ENCODE results near the gene PLXNA4.

Gene PLXNA4

DNA sequence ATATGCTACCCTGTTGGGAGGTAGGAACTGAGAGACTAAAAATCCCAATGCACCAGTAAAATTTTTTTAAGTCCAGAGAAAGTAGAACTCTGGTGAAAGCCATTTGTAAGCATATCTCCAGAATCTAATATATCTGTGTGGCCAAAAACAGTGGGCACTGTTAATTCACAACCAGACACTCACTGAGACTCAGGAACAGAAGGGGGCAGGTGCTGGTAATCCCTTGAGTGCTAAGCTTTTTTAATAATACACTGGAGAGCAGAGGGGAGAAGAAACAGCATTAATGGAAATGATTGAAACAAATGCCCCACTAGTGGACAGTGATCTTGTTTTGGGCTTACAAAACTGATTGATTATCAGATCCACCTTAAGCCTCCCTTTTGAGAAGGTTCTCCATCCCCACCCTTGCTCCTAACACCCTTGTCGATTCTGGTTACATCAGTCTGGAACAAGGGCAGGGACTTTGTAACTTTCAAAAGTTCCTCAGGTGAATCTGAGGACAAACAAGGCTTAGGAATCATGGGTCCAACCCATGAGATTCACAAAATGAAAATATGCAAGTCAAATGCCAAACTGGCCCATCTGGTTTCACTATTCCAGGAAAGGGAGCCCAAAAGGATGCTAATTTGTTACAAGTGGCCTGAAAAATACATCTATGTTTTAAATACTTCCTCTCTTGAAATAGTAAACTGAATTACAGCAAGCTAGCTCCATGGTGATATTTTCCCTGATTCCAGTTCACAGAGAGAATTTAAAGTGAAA, 29.7 kb downstream of the PLXNA4 start:
- no peak overlapping the region for H3K4me3 ChIP-seq (replicated peaks; ENCODE audit: insufficient read depth, low read length)
- peaks cover 3% of the 10 kb centered on the region for H3K27me3 ChIP-seq (ENCODE audit: insufficient read depth, poor library complexity, severe bottlenecking)
- no peak for DNase-seq (ENCODE audit: low read depth in 1 of 2, low spot score in 1 of 2)
- TF ChIP-seq POLR2AphosphoS5 (IDR thresholded peaks at IDR 0.05; ENCODE audit: low read depth) (no peak), GABPA (IDR thresholded peaks at IDR 0.05; ENCODE audit: low read depth) (no peak), SPI1 (IDR thresholded peaks at IDR 0.05; ENCODE audit: borderline replicate concordance, low read depth) (no peak)
- no peak overlapping the region for H3K27ac ChIP-seq (replicated peaks)

DNA sequence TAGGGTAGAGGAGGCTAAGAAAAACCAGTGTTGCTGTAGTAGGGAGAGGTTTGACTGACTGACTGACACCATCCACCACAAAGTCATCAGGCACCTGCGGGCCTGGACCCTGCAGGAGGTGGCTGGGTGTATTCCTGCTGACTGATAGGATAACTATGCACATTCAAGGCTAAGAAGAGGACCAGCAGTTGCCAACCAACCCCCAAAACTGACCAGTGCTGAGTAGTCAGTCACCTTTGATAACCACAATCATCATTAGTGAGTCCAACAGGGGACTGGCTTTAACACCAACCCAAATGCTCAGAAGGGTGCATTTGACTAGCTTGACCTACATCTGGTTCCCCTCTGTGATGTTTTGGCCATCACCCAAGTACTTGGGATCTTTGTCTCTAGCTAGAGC, 30.5 kb downstream of the PLXNA4 start:
- TF ChIP-seq, protein P1, sequence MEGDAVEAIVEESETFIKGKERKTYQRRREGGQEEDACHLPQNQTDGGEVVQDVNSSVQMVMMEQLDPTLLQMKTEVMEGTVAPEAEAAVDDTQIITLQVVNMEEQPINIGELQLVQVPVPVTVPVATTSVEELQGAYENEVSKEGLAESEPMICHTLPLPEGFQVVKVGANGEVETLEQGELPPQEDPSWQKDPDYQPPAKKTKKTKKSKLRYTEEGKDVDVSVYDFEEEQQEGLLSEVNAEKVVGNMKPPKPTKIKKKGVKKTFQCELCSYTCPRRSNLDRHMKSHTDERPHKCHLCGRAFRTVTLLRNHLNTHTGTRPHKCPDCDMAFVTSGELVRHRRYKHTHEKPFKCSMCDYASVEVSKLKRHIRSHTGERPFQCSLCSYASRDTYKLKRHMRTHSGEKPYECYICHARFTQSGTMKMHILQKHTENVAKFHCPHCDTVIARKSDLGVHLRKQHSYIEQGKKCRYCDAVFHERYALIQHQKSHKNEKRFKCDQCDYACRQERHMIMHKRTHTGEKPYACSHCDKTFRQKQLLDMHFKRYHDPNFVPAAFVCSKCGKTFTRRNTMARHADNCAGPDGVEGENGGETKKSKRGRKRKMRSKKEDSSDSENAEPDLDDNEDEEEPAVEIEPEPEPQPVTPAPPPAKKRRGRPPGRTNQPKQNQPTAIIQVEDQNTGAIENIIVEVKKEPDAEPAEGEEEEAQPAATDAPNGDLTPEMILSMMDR (IDR thresholded peaks at IDR 0.05; ENCODE audit: insufficient read depth, low read length): no peak
- TF ChIP-seq SPI1 (IDR thresholded peaks at IDR 0.05; ENCODE audit: borderline replicate concordance, low read depth) (no peak), POLR2AphosphoS5 (IDR thresholded peaks at IDR 0.05; ENCODE audit: low read depth) (no peak), GABPA (IDR thresholded peaks at IDR 0.05; ENCODE audit: low read depth) (no peak)
- Histone ChIP-seq H3K27me3 (ENCODE audit: insufficient read depth, poor library complexity, severe bottlenecking) (peaks cover 3% of the 10 kb centered on the region), H3K27ac (replicated peaks) (no peak overlapping the region), H3K4me3 (replicated peaks; ENCODE audit: insufficient read depth, low read length) (no peak overlapping the region)
- DNase-seq (ENCODE audit: low read depth in 1 of 2, low spot score in 1 of 2): no peak

DNA sequence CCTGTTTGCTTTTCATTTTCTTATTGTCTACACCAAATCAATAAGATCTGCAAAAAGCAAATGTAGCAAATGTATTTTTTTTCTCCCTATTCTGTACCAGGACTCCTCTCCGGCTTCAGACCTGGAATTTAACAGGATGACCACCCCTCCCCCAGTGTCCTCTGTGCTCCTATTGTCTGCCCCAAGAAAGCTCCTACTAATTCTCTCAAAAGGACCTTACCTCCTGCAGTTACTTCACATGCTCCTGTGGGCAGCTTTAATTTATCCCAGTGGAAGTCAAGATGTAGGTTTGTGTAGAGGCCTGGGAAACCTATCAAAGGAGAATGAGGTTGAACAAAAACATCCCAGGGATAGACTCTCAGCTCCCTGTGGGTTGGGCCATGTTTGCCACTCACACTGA, 31.3 kb downstream of the PLXNA4 start:
- no peak overlapping the region for H3K27ac ChIP-seq (replicated peaks)
- no peak overlapping the region for H3K4me3 ChIP-seq (replicated peaks; ENCODE audit: insufficient read depth, low read length)
- DNase-seq (ENCODE audit: low read depth in 1 of 2, low spot score in 1 of 2): no peak
- peaks cover 3% of the 10 kb centered on the region for H3K27me3 ChIP-seq (ENCODE audit: insufficient read depth, poor library complexity, severe bottlenecking)
- TF ChIP-seq POLR2AphosphoS5 (IDR thresholded peaks at IDR 0.05; ENCODE audit: low read depth) (no peak), GABPA (IDR thresholded peaks at IDR 0.05; ENCODE audit: low read depth) (no peak), SPI1 (IDR thresholded peaks at IDR 0.05; ENCODE audit: borderline replicate concordance, low read depth) (no peak)
- TF ChIP-seq, protein P2, sequence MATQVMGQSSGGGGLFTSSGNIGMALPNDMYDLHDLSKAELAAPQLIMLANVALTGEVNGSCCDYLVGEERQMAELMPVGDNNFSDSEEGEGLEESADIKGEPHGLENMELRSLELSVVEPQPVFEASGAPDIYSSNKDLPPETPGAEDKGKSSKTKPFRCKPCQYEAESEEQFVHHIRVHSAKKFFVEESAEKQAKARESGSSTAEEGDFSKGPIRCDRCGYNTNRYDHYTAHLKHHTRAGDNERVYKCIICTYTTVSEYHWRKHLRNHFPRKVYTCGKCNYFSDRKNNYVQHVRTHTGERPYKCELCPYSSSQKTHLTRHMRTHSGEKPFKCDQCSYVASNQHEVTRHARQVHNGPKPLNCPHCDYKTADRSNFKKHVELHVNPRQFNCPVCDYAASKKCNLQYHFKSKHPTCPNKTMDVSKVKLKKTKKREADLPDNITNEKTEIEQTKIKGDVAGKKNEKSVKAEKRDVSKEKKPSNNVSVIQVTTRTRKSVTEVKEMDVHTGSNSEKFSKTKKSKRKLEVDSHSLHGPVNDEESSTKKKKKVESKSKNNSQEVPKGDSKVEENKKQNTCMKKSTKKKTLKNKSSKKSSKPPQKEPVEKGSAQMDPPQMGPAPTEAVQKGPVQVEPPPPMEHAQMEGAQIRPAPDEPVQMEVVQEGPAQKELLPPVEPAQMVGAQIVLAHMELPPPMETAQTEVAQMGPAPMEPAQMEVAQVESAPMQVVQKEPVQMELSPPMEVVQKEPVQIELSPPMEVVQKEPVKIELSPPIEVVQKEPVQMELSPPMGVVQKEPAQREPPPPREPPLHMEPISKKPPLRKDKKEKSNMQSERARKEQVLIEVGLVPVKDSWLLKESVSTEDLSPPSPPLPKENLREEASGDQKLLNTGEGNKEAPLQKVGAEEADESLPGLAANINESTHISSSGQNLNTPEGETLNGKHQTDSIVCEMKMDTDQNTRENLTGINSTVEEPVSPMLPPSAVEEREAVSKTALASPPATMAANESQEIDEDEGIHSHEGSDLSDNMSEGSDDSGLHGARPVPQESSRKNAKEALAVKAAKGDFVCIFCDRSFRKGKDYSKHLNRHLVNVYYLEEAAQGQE (IDR thresholded peaks at IDR 0.05; ENCODE audit: insufficient replicate concordance, low read depth): no peak
- TF ChIP-seq, protein P1 (IDR thresholded peaks at IDR 0.05; ENCODE audit: insufficient read depth, low read length): no peak

DNA sequence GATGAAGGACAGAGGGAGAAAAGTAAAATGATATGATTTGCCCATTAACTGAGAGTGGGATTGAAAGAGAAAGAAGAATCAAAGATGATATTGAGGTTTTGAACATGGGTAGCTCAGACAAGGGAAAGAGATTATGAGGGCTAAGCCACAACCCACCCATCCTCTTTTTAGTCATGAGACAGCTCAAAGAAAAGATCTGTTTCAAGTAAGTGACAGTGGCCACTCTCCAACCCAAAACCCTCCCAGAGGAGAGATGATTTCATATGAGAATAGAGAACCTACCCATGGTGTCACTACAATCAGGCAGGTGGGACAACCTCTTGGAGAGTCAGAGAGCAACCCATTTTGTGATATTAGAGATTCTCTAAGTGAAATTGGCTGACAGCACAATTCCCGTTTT, 32.2 kb downstream of the PLXNA4 start:
- H3K4me3 ChIP-seq (replicated peaks; ENCODE audit: insufficient read depth, low read length): no peak overlapping the region
- no peak for DNase-seq (ENCODE audit: low read depth in 1 of 2, low spot score in 1 of 2)
- TF ChIP-seq SPI1 (IDR thresholded peaks at IDR 0.05; ENCODE audit: borderline replicate concordance, low read depth) (no peak), POLR2AphosphoS5 (IDR thresholded peaks at IDR 0.05; ENCODE audit: low read depth) (no peak), GABPA (IDR thresholded peaks at IDR 0.05; ENCODE audit: low read depth) (no peak)
- TF ChIP-seq, protein P1 (IDR thresholded peaks at IDR 0.05; ENCODE audit: insufficient read depth, low read length): no peak
- TF ChIP-seq, protein P2 (IDR thresholded peaks at IDR 0.05; ENCODE audit: insufficient replicate concordance, low read depth): no peak
- H3K27me3 ChIP-seq (ENCODE audit: insufficient read depth, poor library complexity, severe bottlenecking): peaks cover 3% of the 10 kb centered on the region
- H3K27ac ChIP-seq (replicated peaks): no peak overlapping the region
